Suprapubic skin (tissue), 3 donors: ENCODE results near the gene ACTR3C.

ENCODE experiments used
- CTCF ChIP-seq, 2 donors: fragments of 200-600 bp in 1 of 2; fragments of 450-650 bp in 1 of 2; sonication (generic) in 1 of 2; IDR thresholded peaks; one replicate each; pipeline ENCODE4 v1.5.1; 2016 to 2019; ENCODE audit warnings: antibody characterized with exemption in 2 of 2, mild to moderate bottlenecking in 1 of 2, moderate library complexity in 1 of 2
- EP300 ChIP-seq: sonication (generic); formaldehyde crosslinking; IDR thresholded peaks from one replicate; pipeline ENCODE4 v1.6.1; 2017; ENCODE audit warnings: antibody characterized with exemption
- POLR2A ChIP-seq, 2 donors: fragments of 450-650 bp; IDR thresholded peaks; one replicate each; pipeline ENCODE4 v1.6.1; 2017; ENCODE audit warnings: antibody characterized with exemption in 2 of 2, mild to moderate bottlenecking in 2 of 2, moderate library complexity in 2 of 2

GRCh38 chr7:150314639-150315239 is 8.6 kb downstream of the ACTR3C start:
- TF ChIP-seq CTCF (IDR thresholded peaks at IDR 0.05) (no peak), EP300 (no peak), POLR2A (IDR thresholded peaks at IDR 0.05) (no peak)
